AG08395 (cell line): ENCODE data around the gene TRAF3IP3.

Experiments used
- DNase-seq: peaks from one replicate; pipeline ENCODE4 v3.0.0; 2012; ENCODE audit warnings: mixed read lengths, low spot score

TRAF3IP3 gene

GRCh38 chr1:209755926-209756614 is at the start of gene TRAF3IP3:
TSS of gene TRAF3IP3 (plus strand) at chr1:209756053. CDS start at chr1:209760040, 3,987 bp downstream.
- DNase-seq = no peak

GRCh38 chr1:209706622-209707021 is 49.2 kb upstream of the TRAF3IP3 start:
- no peak for DNase-seq

- DNase-seq = no peak
These were observed 48.5 kb upstream of the TRAF3IP3 start for GRCh38 chr1:209707308-209707707.

GRCh38 chr1:209708297-209708696 is 47.6 kb upstream of the TRAF3IP3 start:
- no peak for DNase-seq

- no peak for DNase-seq
These were observed 45.8 kb upstream of the TRAF3IP3 start for GRCh38 chr1:209710093-209710492.

GRCh38 chr1:209710847-209711246 is 45.0 kb upstream of the TRAF3IP3 start:
- no peak for DNase-seq

- no peak for DNase-seq
These were observed 41.5 kb upstream of the TRAF3IP3 start for GRCh38 chr1:209714338-209714737.

GRCh38 chr1:209715314-209715713 is 40.5 kb upstream of the TRAF3IP3 start:
- DNase-seq = no peak

- DNase-seq = no peak
These were observed 38.0 kb upstream of the TRAF3IP3 start for GRCh38 chr1:209717818-209718217.

- no peak for DNase-seq
These were observed 35.5 kb upstream of the TRAF3IP3 start for GRCh38 chr1:209720326-209720725.

GRCh38 chr1:209720826-209721225 is 35.0 kb upstream of the TRAF3IP3 start:
- no peak for DNase-seq

GRCh38 chr1:209721323-209721722 is 34.5 kb upstream of the TRAF3IP3 start:
- no peak for DNase-seq

- DNase-seq = no peak
These were observed 32.6 kb upstream of the TRAF3IP3 start for GRCh38 chr1:209723265-209723664.

- no peak for DNase-seq
These were observed 31.8 kb upstream of the TRAF3IP3 start for GRCh38 chr1:209723756-209724693.

GRCh38 chr1:209727286-209727685 is 28.6 kb upstream of the TRAF3IP3 start:
- DNase-seq = no peak

- no peak for DNase-seq
These were observed 28.1 kb upstream of the TRAF3IP3 start for GRCh38 chr1:209727785-209728184.

- DNase-seq = no peak
These were observed 27.4 kb upstream of the TRAF3IP3 start for GRCh38 chr1:209728466-209728865.

- no peak for DNase-seq
These were observed 26.4 kb upstream of the TRAF3IP3 start for GRCh38 chr1:209729436-209729835.

GRCh38 chr1:209732725-209733124 is 23.1 kb upstream of the TRAF3IP3 start:
- DNase-seq = no peak

- DNase-seq = no peak
These were observed 22.3 kb upstream of the TRAF3IP3 start for GRCh38 chr1:209733409-209734192.

GRCh38 chr1:209736490-209737117 is 19.2 kb upstream of the TRAF3IP3 start:
- DNase-seq = no peak

- no peak for DNase-seq
These were observed 18.7 kb upstream of the TRAF3IP3 start for GRCh38 chr1:209737118-209737505.
